Measurements from ENCODE around the gene NFE2L2. TPM values are rescaled to one million over a fixed set of nuclear protein-coding genes. Genes with fewer than 3 reads are reported as not detected.
A peak's percentile ranks its signal among the peaks of the same experiment; 100 is the strongest.

The NFE2L2 gene
- total and polyA plus RNA-seq, 2 experiments from 2014 or later: 35.0 to 39.1 TPM

GRCh38 chr2:177245010-177245422 lies 19.5 kb downstream of the NFE2L2 start:
- Mint-ChIP-seq H3K9me3 (no peaks in the 10 kb centered on the region), H3K4me1 (peaks cover 61% of the 10 kb centered on the region), H3K27me3 (ENCODE audit: insufficient read depth, low read depth, poor library complexity) (peaks cover 7% of the 10 kb centered on the region), H3K27ac (peak overlapping the region; percentile 61; the same call in 1 of the 2 replicates), H3K4me3 (no peak overlapping the region), H3K36me3 (ENCODE audit: low read depth) (no peaks in the 10 kb centered on the region; the same call in 1 of the 3 replicates)
- DNase-seq (ENCODE audit: low spot score) (peak; percentile 35), ATAC-seq (peak; percentile 73)
- no peak overlapping the region for H3K4me3 ChIP-seq
- peaks cover 44% of the 10 kb centered on the region for H4K20me1 ChIP-seq (replicated peaks; ENCODE audit: insufficient read depth)
- no peak overlapping the region for H2AFZ ChIP-seq
- no peaks in the 10 kb centered on the region for H3K27me3 ChIP-seq (ENCODE audit: insufficient read depth)
- H3K79me2 ChIP-seq (replicated peaks; ENCODE audit: insufficient read depth): peaks cover 98% of the 10 kb centered on the region
- TF ChIP-seq, protein P1, sequence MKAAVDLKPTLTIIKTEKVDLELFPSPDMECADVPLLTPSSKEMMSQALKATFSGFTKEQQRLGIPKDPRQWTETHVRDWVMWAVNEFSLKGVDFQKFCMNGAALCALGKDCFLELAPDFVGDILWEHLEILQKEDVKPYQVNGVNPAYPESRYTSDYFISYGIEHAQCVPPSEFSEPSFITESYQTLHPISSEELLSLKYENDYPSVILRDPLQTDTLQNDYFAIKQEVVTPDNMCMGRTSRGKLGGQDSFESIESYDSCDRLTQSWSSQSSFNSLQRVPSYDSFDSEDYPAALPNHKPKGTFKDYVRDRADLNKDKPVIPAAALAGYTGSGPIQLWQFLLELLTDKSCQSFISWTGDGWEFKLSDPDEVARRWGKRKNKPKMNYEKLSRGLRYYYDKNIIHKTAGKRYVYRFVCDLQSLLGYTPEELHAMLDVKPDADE (IDR thresholded peaks at IDR 0.05): no peak
- TF ChIP-seq JUNB (IDR thresholded peaks at IDR 0.05; ENCODE audit: unreplicated experiment): no peak
- H3K4me1 ChIP-seq (ENCODE audit: insufficient read depth): peaks cover 40% of the 10 kb centered on the region
- no peak overlapping the region for H3K27ac ChIP-seq (ENCODE audit: low read depth)
- H3K4me2 ChIP-seq: no peak overlapping the region
- no peaks in the 10 kb centered on the region for H3K36me3 ChIP-seq (ENCODE audit: insufficient read depth)
- H3K9me2 ChIP-seq (ENCODE audit: insufficient read depth): no peaks in the 10 kb centered on the region; the same call in 1 of the 2 replicates
- no peaks in the 10 kb centered on the region for H3F3A ChIP-seq (replicated peaks; ENCODE audit: low read depth)

- H3K4me3 ChIP-seq: no peak overlapping the region
- H3K9me2 ChIP-seq (ENCODE audit: insufficient read depth): no peaks in the 10 kb centered on the region; the same call in 1 of the 2 replicates
- H3K4me2 ChIP-seq: no peak overlapping the region
- H2AFZ ChIP-seq: no peak overlapping the region
- no peak overlapping the region; the same call in 1 of the 2 replicates for H3K27ac Mint-ChIP-seq
- no peaks in the 10 kb centered on the region; the same call in 1 of the 3 replicates for H3K36me3 Mint-ChIP-seq (ENCODE audit: low read depth)
- peaks cover 8% of the 10 kb centered on the region for H3K27me3 Mint-ChIP-seq (ENCODE audit: insufficient read depth, low read depth, poor library complexity)
- no peak overlapping the region for H3K4me3 Mint-ChIP-seq
- H4K20me1 ChIP-seq (replicated peaks; ENCODE audit: insufficient read depth): peaks cover 46% of the 10 kb centered on the region
- H3K27me3 ChIP-seq (ENCODE audit: insufficient read depth): no peaks in the 10 kb centered on the region
- H3K9me3 Mint-ChIP-seq: no peaks in the 10 kb centered on the region
- H3K36me3 ChIP-seq (ENCODE audit: insufficient read depth): no peaks in the 10 kb centered on the region
- ATAC-seq (no peak), DNase-seq (ENCODE audit: low spot score) (no peak)
- H3K4me1 ChIP-seq (ENCODE audit: insufficient read depth): peaks cover 44% of the 10 kb centered on the region
- H3K4me1 Mint-ChIP-seq: peaks cover 61% of the 10 kb centered on the region
- H3K79me2 ChIP-seq (replicated peaks; ENCODE audit: insufficient read depth): peaks cover 98% of the 10 kb centered on the region
- no peaks in the 10 kb centered on the region for H3F3A ChIP-seq (replicated peaks; ENCODE audit: low read depth)
- H3K27ac ChIP-seq (ENCODE audit: low read depth): no peak overlapping the region
- TF ChIP-seq CREB1 (CRISPR knock-in tag; IDR thresholded peaks at IDR 0.05; ENCODE audit: low read depth) (no peak), JUNB (IDR thresholded peaks at IDR 0.05; ENCODE audit: unreplicated experiment) (no peak), STAT1 (IDR thresholded peaks at IDR 0.05; ENCODE audit: unreplicated experiment) (no peak), ZNF462 (CRISPR knock-in tag; IDR thresholded peaks at IDR 0.05) (no peak), ZNF331 (CRISPR knock-in tag; IDR thresholded peaks at IDR 0.05; ENCODE audit: low read depth) (no peak), ZNF114 (CRISPR knock-in tag; IDR thresholded peaks at IDR 0.05) (no peak), EZH2phosphoT487 (IDR thresholded peaks at IDR 0.05; ENCODE audit: unreplicated experiment) (no peak)
- TF ChIP-seq, protein P2, sequence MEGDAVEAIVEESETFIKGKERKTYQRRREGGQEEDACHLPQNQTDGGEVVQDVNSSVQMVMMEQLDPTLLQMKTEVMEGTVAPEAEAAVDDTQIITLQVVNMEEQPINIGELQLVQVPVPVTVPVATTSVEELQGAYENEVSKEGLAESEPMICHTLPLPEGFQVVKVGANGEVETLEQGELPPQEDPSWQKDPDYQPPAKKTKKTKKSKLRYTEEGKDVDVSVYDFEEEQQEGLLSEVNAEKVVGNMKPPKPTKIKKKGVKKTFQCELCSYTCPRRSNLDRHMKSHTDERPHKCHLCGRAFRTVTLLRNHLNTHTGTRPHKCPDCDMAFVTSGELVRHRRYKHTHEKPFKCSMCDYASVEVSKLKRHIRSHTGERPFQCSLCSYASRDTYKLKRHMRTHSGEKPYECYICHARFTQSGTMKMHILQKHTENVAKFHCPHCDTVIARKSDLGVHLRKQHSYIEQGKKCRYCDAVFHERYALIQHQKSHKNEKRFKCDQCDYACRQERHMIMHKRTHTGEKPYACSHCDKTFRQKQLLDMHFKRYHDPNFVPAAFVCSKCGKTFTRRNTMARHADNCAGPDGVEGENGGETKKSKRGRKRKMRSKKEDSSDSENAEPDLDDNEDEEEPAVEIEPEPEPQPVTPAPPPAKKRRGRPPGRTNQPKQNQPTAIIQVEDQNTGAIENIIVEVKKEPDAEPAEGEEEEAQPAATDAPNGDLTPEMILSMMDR (conservative IDR thresholded peaks at IDR 0.05; ENCODE audit: low read depth in 2 of 2): no peak
Observed at GRCh38 chr2:177244244-177244771, 20.2 kb downstream of the NFE2L2 start.

All from GM23338 (cell line).